Sigmoid colon (tissue), 7 donors: ENCODE results near the gene CACNG6. TPM values are rescaled to one million over a fixed set of nuclear protein-coding genes. Genes with fewer than 3 reads are reported as not detected.

Source experiments
- DNase-seq: peaks from one replicate; pipeline ENCODE4 v3.0.0-alpha.2; 2019
- H3K27ac ChIP-seq, 4 donors: fragments of 200-600 bp; sonication (generic); one replicate each; pipeline ENCODE4 v1.5.1; 2016 to 2019; ENCODE audit warnings: mild to moderate bottlenecking in 1 of 4
- H3K27me3 ChIP-seq, 3 donors: fragments of 200-600 bp; sonication (generic); one replicate each; pipeline ENCODE4 v1.5.1; 2019; ENCODE audit warnings: mild to moderate bottlenecking in 1 of 3
- H3K36me3 ChIP-seq, 4 donors: fragments of 200-600 bp; sonication (generic); one replicate each; pipeline ENCODE4 v1.5.1; 2016 to 2019
- H3K4me1 ChIP-seq, 4 donors: fragments of 200-600 bp; sonication (generic); one replicate each; pipeline ENCODE4 v1.5.1; 2017 to 2019
- H3K4me3 ChIP-seq, 4 donors: fragments of 200-600 bp; sonication (generic); one replicate each; pipeline ENCODE4 v1.5.1; 2017 to 2019; ENCODE audit warnings: mild to moderate bottlenecking in 2 of 4, moderate library complexity in 1 of 4
- H3K9me3 ChIP-seq, 4 donors: fragments of 200-600 bp in 3 of 4; sonication (generic) in 3 of 4; one replicate each; pipeline versions ENCODE4 v1.5.1 to v1.6.1; 2013 to 2019
- CTCF ChIP-seq, 4 experiments: fragments of 450-650 bp in 3 of 4; fragments of 200-600 bp in 1 of 4; IDR thresholded peaks; one replicate each; pipeline ENCODE4 v1.5.1; 2016 to 2019; ENCODE audit warnings: antibody characterized with exemption in 4 of 4, mild to moderate bottlenecking in 3 of 4, moderate library complexity in 2 of 4
- EP300 ChIP-seq, 4 donors: sonication (generic); formaldehyde crosslinking; IDR thresholded peaks; one replicate each; pipeline ENCODE4 v1.6.1; 2017; ENCODE audit warnings: antibody characterized with exemption in 4 of 4
- POLR2A ChIP-seq, 2 donors: fragments of 450-650 bp; IDR thresholded peaks; one replicate each; pipeline ENCODE4 v1.6.1; 2016; ENCODE audit warnings: antibody characterized with exemption in 2 of 2, mild to moderate bottlenecking in 2 of 2, moderate library complexity in 2 of 2
- POLR2AphosphoS5 ChIP-seq, 4 donors: sonication (generic); formaldehyde crosslinking; IDR thresholded peaks; one replicate each; pipeline ENCODE4 v1.6.1; 2017; ENCODE audit warnings: antibody characterized with exemption in 4 of 4
- WGBS, 2 donors: extraction: QIAGEN DNeasy Blood & Tissue Kit; methylation state at CpG; one replicate each; pipeline ENCODE4 v1.1.7; 2013; 5-methylcytosine and 5-hydroxymethylcytosine counted together
- intact Hi-C: fragments of 100-400 bp; cut with DNase I; formaldehyde crosslinking; loops from one replicate; pipeline ENCODE4 v1.15.1; 2023
- polyA plus RNA-seq, 3 donors: library from polyadenylated mRNA; stranded (reverse); fragments of 200-250 nt; gene quantifications; one replicate each; pipeline ENCODE4 v1.2.3, GENCODE V29; 2013
- total RNA-seq, 4 donors: library from RNA; depleted of rRNA; stranded (reverse); fragments of >200 nt; gene quantifications; one replicate each; pipeline ENCODE4 v1.1.0, GENCODE V29; 2016
- donor health status: healthy with polysubstance abuse.
- donor health status: Bipolar disorder and iron deficiency.
- donor health status: healthy.

CACNG6 gene
- total and polyA plus RNA-seq, 7 donors: not detected

- 76 to 84% methylated on average over 9 of the region's 9 CpGs for WGBS, 2 donors
- Histone ChIP-seq H3K36me3 (no peaks in the 10 kb centered on the region), H3K4me1 (peaks cover 0 to 15% (median 10%) of the 10 kb centered on the region in 4 donors), H3K27ac (no peak overlapping the region), H3K27me3 (peaks cover 30 to 63% (median 51%) of the 10 kb centered on the region in 3 donors), H3K9me3 (no peaks in the 10 kb centered on the region), H3K4me3 (no peak overlapping the region)
- no peak for DNase-seq
- TF ChIP-seq EP300 (IDR thresholded peaks at IDR 0.05) (no peak), CTCF (IDR thresholded peaks at IDR 0.05) (no peak), POLR2A (IDR thresholded peaks at IDR 0.05) (no peak), POLR2AphosphoS5 (IDR thresholded peaks at IDR 0.05) (no peak)
- intact Hi-C loops: no loop called here
Observed at GRCh38 chr19:53992211-53992610, 774 bp downstream of the CACNG6 start.

GRCh38 chr19:53992815-53993214 is 1.4 kb downstream of the CACNG6 start:
- H3K4me1 ChIP-seq: peaks cover 0 to 15% (median 10%) of the 10 kb centered on the region in 4 donors
- WGBS, 2 donors: 25 to 47% methylated on average over 43 of the region's 43 CpGs
- no peak overlapping the region for H3K4me3 ChIP-seq
- no peak for DNase-seq
- peaks cover 30 to 67% (median 51%) of the 10 kb centered on the region in 3 donors for H3K27me3 ChIP-seq
- no peaks in the 10 kb centered on the region for H3K36me3 ChIP-seq
- intact Hi-C loops: no loop called here
- no peaks in the 10 kb centered on the region for H3K9me3 ChIP-seq
- TF ChIP-seq CTCF (IDR thresholded peaks at IDR 0.05): no peak
- TF ChIP-seq EP300 (IDR thresholded peaks at IDR 0.05): no peak
- TF ChIP-seq POLR2A (IDR thresholded peaks at IDR 0.05): no peak
- TF ChIP-seq POLR2AphosphoS5 (IDR thresholded peaks at IDR 0.05): no peak
- H3K27ac ChIP-seq: no peak overlapping the region

GRCh38 chr19:53993448-53993847 is 2.0 kb downstream of the CACNG6 start:
- Histone ChIP-seq H3K27ac (no peak overlapping the region), H3K9me3 (no peaks in the 10 kb centered on the region), H3K4me3 (no peak overlapping the region), H3K36me3 (no peaks in the 10 kb centered on the region), H3K4me1 (peaks cover 0 to 15% (median 10%) of the 10 kb centered on the region in 4 donors), H3K27me3 (peaks cover 30 to 67% (median 51%) of the 10 kb centered on the region in 3 donors)
- no peak for DNase-seq
- intact Hi-C loops: no loop called here
- TF ChIP-seq CTCF (IDR thresholded peaks at IDR 0.05): no peak
- no peak for TF ChIP-seq EP300 (IDR thresholded peaks at IDR 0.05)
- no peak for TF ChIP-seq POLR2A (IDR thresholded peaks at IDR 0.05)
- no peak for TF ChIP-seq POLR2AphosphoS5 (IDR thresholded peaks at IDR 0.05)
- WGBS, 2 donors: 59 to 77% methylated on average over 3 of the region's 3 CpGs

GRCh38 chr19:53994811-53995210 is 3.4 kb downstream of the CACNG6 start:
- intact Hi-C loops: no loop called here
- Histone ChIP-seq H3K9me3 (no peaks in the 10 kb centered on the region), H3K27ac (no peak overlapping the region), H3K4me3 (no peak overlapping the region), H3K27me3 (peaks cover 30 to 78% (median 56%) of the 10 kb centered on the region in 3 donors), H3K4me1 (peaks cover 0 to 14% (median 10%) of the 10 kb centered on the region in 4 donors), H3K36me3 (no peaks in the 10 kb centered on the region)
- TF ChIP-seq POLR2AphosphoS5 (IDR thresholded peaks at IDR 0.05): no peak
- TF ChIP-seq CTCF (IDR thresholded peaks at IDR 0.05): no peak
- no peak for TF ChIP-seq POLR2A (IDR thresholded peaks at IDR 0.05)
- TF ChIP-seq EP300 (IDR thresholded peaks at IDR 0.05): no peak
- WGBS, 2 donors: 82 to 83% methylated on average over 5 of the region's 5 CpGs
- no peak for DNase-seq

GRCh38 chr19:53998223-53998622 is 6.8 kb downstream of the CACNG6 start:
- peaks cover 11 to 83% (median 40%) of the 10 kb centered on the region in 3 donors for H3K27me3 ChIP-seq
- WGBS, 2 donors: 47 to 61% methylated on average over 7 of the region's 7 CpGs
- H3K27ac ChIP-seq: no peak overlapping the region
- H3K4me1 ChIP-seq: no peaks in the 10 kb centered on the region
- H3K9me3 ChIP-seq: no peaks in the 10 kb centered on the region
- H3K36me3 ChIP-seq: no peaks in the 10 kb centered on the region
- H3K4me3 ChIP-seq: no peak overlapping the region
- TF ChIP-seq POLR2AphosphoS5 (IDR thresholded peaks at IDR 0.05) (no peak), CTCF (IDR thresholded peaks at IDR 0.05) (no peak), EP300 (IDR thresholded peaks at IDR 0.05) (no peak)
- DNase-seq: no peak
- intact Hi-C loops: no loop called here
